Astrocyte (in vitro differentiated cells and primary cell): ENCODE results near the gene NDUFV2. TPM values are rescaled to one million over a fixed set of nuclear protein-coding genes. Genes with fewer than 3 reads are reported as not detected.
"Not testable (repeated sequence)": the region's sequence is repeated elsewhere in the genome, so short reads cannot be mapped to it uniquely, and the experiment has no call there.

Experiments used
- DNase-seq: peaks from one replicate; pipeline ENCODE4 v3.0.0-alpha.2; 2010; ENCODE audit warnings: low read depth
- FAIRE-seq: peaks from 2 replicates; lab custom pipeline; 2011; peaks lifted over from hg19 to GRCh38; lab: Jason Lieb, UNC
- H2AFZ ChIP-seq: 2 replicates; pipeline ENCODE4 v1.6.0; 2012; ENCODE audit warnings: low read depth, low read length, inconsistent platforms
- H3K27ac ChIP-seq: 2 replicates; pipeline ENCODE4 v1.5.1; 2011; ENCODE audit warnings: low read depth, low read length, inconsistent platforms
- H3K27me3 ChIP-seq: 2 replicates; pipeline ENCODE4 v1.6.0; 2011; ENCODE audit warnings: low read length, inconsistent platforms; ENCODE audit not compliant: insufficient read depth
- H3K36me3 ChIP-seq: 2 replicates; pipeline ENCODE4 v1.5.1; 2011; ENCODE audit warnings: low read length, inconsistent platforms; ENCODE audit not compliant: insufficient read depth
- H3K4me1 ChIP-seq: 2 replicates; pipeline ENCODE4 v1.5.1; 2011; ENCODE audit warnings: low read length, inconsistent platforms; ENCODE audit not compliant: insufficient read depth
- H3K4me2 ChIP-seq: 2 replicates; pipeline ENCODE4 v1.6.0; 2012; ENCODE audit warnings: low read length, inconsistent platforms
- H3K4me3 ChIP-seq: 2 replicates; pipeline ENCODE4 v1.5.1; 2011; ENCODE audit warnings: low read depth, mild to moderate bottlenecking, low read length, inconsistent platforms; ENCODE audit not compliant: insufficient read depth
- H3K79me2 ChIP-seq: 2 replicates; pipeline ENCODE4 v1.6.0; 2012; ENCODE audit warnings: mild to moderate bottlenecking, low read length, inconsistent platforms; ENCODE audit not compliant: insufficient read depth
- H3K9ac ChIP-seq: 2 replicates; pipeline ENCODE4 v1.6.0; 2012; ENCODE audit warnings: mild to moderate bottlenecking, low read length, inconsistent platforms
- H3K9me3 ChIP-seq: 2 replicates; pipeline ENCODE4 v1.5.1; 2012; ENCODE audit warnings: low read depth, mild to moderate bottlenecking, low read length, inconsistent platforms; ENCODE audit not compliant: insufficient read depth
- H4K20me1 ChIP-seq: 2 replicates; pipeline ENCODE4 v1.6.0; 2012; ENCODE audit warnings: low read length, inconsistent platforms; ENCODE audit not compliant: insufficient read depth
- H3K27ac Mint-ChIP-seq: one replicate; pipeline ENCODE4 v1.8.0; 2021; ENCODE audit warnings: mild to moderate bottlenecking, mixed read lengths; ENCODE audit not compliant: unreplicated experiment
- H3K27me3 Mint-ChIP-seq: one replicate; pipeline ENCODE4 v1.8.0; 2021; ENCODE audit warnings: low read depth, mixed read lengths; ENCODE audit not compliant: unreplicated experiment
- H3K36me3 Mint-ChIP-seq: one replicate; pipeline ENCODE4 v1.8.0; 2021; ENCODE audit warnings: low read depth, mixed read lengths; ENCODE audit not compliant: unreplicated experiment
- H3K4me1 Mint-ChIP-seq: one replicate; pipeline ENCODE4 v1.8.0; 2021; ENCODE audit warnings: low read depth, mixed read lengths; ENCODE audit not compliant: unreplicated experiment
- H3K4me3 Mint-ChIP-seq: one replicate; pipeline ENCODE4 v1.8.0; 2021; ENCODE audit warnings: mild to moderate bottlenecking, moderate library complexity, mixed read lengths; ENCODE audit not compliant: unreplicated experiment
- H3K9me3 Mint-ChIP-seq: one replicate; pipeline ENCODE4 v1.8.0; 2021; ENCODE audit warnings: mild to moderate bottlenecking, mixed read lengths; ENCODE audit not compliant: unreplicated experiment
- EZH2 ChIP-seq: IDR thresholded peaks from 2 replicates; pipeline ENCODE4 v1.6.1; 2012; ENCODE audit warnings: mild to moderate bottlenecking, low read length, inconsistent platforms; ENCODE audit not compliant: insufficient read depth
- total RNA-seq: library from RNA; stranded (reverse); gene quantifications from 2 replicates; pipeline ENCODE4 v1.2.1, GENCODE V29; 2021
- TF ChIP-seq, protein P1 (sequence below): IDR thresholded peaks from 2 replicates; pipeline ENCODE4 v1.5.1; 2011; ENCODE audit warnings: low read depth, mild to moderate bottlenecking, inconsistent platforms, low read length, moderate library complexity; ENCODE audit not compliant: insufficient read depth

The NDUFV2 gene
- total RNA-seq, 1 donor from 2014 or later, result 120 TPM

DNA sequence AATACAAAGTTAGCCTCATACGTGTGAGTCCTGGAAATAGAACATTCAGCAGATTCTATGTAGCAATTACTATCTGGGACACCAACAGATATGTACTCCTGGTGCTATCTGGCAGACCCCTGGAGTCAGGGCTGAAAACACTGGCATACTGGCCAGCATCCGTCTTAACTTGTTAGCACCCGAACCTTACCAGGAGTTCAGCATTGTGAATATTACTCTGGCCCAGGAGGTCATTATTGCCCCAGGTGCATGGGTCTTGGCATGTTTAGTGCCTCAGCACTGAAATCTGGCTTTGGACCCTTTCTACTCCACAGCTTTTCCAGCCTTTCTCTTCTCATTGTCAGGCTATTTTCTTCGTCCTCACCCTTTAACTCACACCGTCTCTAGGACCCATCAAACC lies 11.9 kb upstream of the NDUFV2 start:
- H3K4me1 Mint-ChIP-seq, result peaks cover 10% of the 10 kb centered on the region
- H3K4me1 ChIP-seq, result peaks cover 20% of the 10 kb centered on the region
- no peak overlapping the region for H3K27ac Mint-ChIP-seq
- H3K9me3 Mint-ChIP-seq, result no peaks in the 10 kb centered on the region
- no peak for FAIRE-seq
- H3K79me2 ChIP-seq, result no peaks in the 10 kb centered on the region
- H3K4me3 ChIP-seq, result no peak overlapping the region
- no peaks in the 10 kb centered on the region for H3K36me3 Mint-ChIP-seq
- H2AFZ ChIP-seq, result no peak overlapping the region
- no peaks in the 10 kb centered on the region for H3K9me3 ChIP-seq
- H4K20me1 ChIP-seq, result no peaks in the 10 kb centered on the region
- H3K27ac ChIP-seq, result no peak overlapping the region
- DNase-seq, result no peak
- no peak overlapping the region for H3K4me3 Mint-ChIP-seq
- H3K27me3 Mint-ChIP-seq, result no peaks in the 10 kb centered on the region
- no peak overlapping the region for H3K4me2 ChIP-seq
- H3K36me3 ChIP-seq, result no peaks in the 10 kb centered on the region
- no peaks in the 10 kb centered on the region for H3K27me3 ChIP-seq
- no peak overlapping the region for H3K9ac ChIP-seq
- no peak for TF ChIP-seq EZH2
- TF ChIP-seq, protein P1, sequence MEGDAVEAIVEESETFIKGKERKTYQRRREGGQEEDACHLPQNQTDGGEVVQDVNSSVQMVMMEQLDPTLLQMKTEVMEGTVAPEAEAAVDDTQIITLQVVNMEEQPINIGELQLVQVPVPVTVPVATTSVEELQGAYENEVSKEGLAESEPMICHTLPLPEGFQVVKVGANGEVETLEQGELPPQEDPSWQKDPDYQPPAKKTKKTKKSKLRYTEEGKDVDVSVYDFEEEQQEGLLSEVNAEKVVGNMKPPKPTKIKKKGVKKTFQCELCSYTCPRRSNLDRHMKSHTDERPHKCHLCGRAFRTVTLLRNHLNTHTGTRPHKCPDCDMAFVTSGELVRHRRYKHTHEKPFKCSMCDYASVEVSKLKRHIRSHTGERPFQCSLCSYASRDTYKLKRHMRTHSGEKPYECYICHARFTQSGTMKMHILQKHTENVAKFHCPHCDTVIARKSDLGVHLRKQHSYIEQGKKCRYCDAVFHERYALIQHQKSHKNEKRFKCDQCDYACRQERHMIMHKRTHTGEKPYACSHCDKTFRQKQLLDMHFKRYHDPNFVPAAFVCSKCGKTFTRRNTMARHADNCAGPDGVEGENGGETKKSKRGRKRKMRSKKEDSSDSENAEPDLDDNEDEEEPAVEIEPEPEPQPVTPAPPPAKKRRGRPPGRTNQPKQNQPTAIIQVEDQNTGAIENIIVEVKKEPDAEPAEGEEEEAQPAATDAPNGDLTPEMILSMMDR, result no peak

DNA sequence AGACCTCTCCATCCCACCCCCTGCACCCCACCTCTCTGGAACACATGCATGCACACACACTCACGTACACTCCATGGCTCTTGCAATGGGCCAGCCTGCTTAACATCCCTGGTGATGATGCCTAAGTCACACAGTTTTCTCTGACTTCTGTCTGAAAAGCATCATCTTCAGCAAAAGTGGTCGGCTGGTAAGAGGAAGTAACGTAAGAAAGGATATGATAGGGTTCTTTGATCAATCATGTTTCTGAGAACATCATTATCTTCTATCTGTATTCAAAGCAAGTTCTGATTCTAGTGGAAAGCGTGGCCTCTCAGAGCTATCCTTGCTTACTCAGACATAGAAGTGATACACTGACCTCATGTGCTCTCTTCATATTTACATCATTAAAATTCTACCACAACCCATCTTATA lies 11.4 kb upstream of the NDUFV2 start:
- Histone ChIP-seq H2AFZ (no peak overlapping the region), H3K4me1 (peaks cover 23% of the 10 kb centered on the region), H3K27ac (no peak overlapping the region), H3K4me2 (no peak overlapping the region), H3K36me3 (no peaks in the 10 kb centered on the region), H3K4me3 (no peak overlapping the region), H3K9ac (no peak overlapping the region), H3K27me3 (no peaks in the 10 kb centered on the region), H3K79me2 (no peaks in the 10 kb centered on the region), H4K20me1 (no peaks in the 10 kb centered on the region), H3K9me3 (no peaks in the 10 kb centered on the region)
- Mint-ChIP-seq H3K36me3 (no peaks in the 10 kb centered on the region), H3K27ac (no peak overlapping the region), H3K27me3 (no peaks in the 10 kb centered on the region), H3K4me1 (peaks cover 10% of the 10 kb centered on the region), H3K4me3 (no peak overlapping the region), H3K9me3 (no peaks in the 10 kb centered on the region)
- no peak for DNase-seq
- TF ChIP-seq EZH2, result no peak
- TF ChIP-seq, protein P1, result no peak
- FAIRE-seq, result no peak

DNA sequence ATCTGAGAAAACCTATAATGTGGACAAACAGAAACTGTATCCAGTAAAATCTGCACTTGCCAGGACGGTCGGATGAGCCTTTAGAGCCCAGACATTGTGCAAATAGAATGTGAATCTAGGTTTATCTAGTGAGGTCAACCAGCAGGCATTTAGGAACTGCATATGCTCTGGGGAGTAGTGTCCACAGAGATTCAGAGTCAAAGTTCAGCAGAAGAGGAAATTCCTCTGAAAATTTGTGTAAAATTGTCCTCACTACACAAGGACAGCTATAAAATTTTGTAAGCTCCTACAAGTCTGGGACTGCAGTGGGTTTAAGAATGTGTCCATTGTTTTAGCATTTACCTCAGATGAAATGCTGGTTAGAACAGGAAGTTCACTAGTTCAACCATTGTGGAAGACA lies 9.8 kb upstream of the NDUFV2 start:
- Mint-ChIP-seq H3K27ac (no peak overlapping the region), H3K36me3 (no peaks in the 10 kb centered on the region), H3K27me3 (no peaks in the 10 kb centered on the region), H3K4me1 (peaks cover 10% of the 10 kb centered on the region), H3K9me3 (peaks cover 1% of the 10 kb centered on the region), H3K4me3 (no peak overlapping the region)
- Histone ChIP-seq H3K79me2 (no peaks in the 10 kb centered on the region), H3K9ac (no peak overlapping the region), H3K4me1 (peaks cover 23% of the 10 kb centered on the region), H3K36me3 (no peaks in the 10 kb centered on the region), H3K27me3 (no peaks in the 10 kb centered on the region), H4K20me1 (no peaks in the 10 kb centered on the region), H3K9me3 (no peaks in the 10 kb centered on the region), H2AFZ (no peak overlapping the region), H3K4me2 (peak overlapping the region; percentile 21), H3K27ac (no peak overlapping the region), H3K4me3 (no peak overlapping the region)
- FAIRE-seq (no peak), DNase-seq (no peak)
- TF ChIP-seq, protein P1, result no peak
- no peak for TF ChIP-seq EZH2

DNA sequence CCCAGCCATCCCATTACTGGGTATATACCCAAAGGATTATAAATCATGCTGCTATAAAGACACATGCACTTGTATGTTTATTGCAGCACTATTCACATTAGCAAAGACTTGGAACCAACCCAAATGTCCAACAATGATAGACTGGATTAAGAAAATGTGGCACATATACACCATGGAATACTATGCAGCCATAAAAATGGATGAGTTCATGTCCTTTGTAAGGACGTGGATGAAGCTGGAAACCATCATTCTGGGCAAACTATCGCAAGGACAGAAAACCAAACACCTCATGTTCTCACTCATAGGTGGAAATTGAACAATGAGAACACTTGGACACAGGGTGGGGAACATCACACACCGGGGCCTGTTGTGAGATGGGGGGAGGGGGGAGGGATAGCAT lies 9.4 kb upstream of the NDUFV2 start:
- not testable (repeated sequence) for DNase-seq, H3K9me3 Mint-ChIP-seq, FAIRE-seq, H4K20me1 ChIP-seq, H3K79me2 ChIP-seq, H3K27ac ChIP-seq, H3K4me3 ChIP-seq, H2AFZ ChIP-seq, H3K9me3 ChIP-seq, H3K9ac ChIP-seq, H3K4me3 Mint-ChIP-seq, H3K36me3 ChIP-seq, H3K27me3 ChIP-seq, H3K4me2 ChIP-seq, H3K27me3 Mint-ChIP-seq, H3K4me1 Mint-ChIP-seq, H3K36me3 Mint-ChIP-seq, H3K27ac Mint-ChIP-seq
- peaks cover 23% of the 10 kb centered on the region for H3K4me1 ChIP-seq
